ENCODE results near the gene SHC4. TPM values are rescaled to one million over a fixed set of nuclear protein-coding genes. Genes with fewer than 3 reads are reported as not detected.

Gene SHC4
- total and polyA plus RNA-seq, 2 of the 13 experiments (the other 11 are each of a cell fraction or from before 2014, with no cell fraction given) = 0.04 TPM; not detected in 1

DNA sequence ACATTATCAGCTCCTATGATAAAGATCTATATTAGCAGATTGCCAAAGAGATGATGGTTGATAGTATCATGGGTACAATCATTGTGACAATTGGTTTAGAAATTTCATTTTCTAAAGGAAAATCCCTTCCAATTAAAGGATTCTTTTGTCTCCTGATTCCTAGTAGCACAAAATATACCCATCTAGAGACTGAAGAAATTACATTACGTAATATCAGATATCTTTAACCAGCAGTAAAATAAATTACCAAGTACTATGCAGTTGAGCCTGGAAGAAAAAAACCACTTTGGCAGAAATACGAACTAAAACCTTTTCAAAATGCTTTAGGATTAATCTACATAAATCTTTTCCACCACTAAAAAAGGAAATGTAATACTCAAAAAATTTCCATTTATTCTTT, 35.6 kb upstream of the SHC4 start:
- CTCF ChIA-PET (ENCODE audit: low intra/inter-chr PET ratio, low total read pairs) = no interaction called here
- intact Hi-C loops (cut with micrococcal nuclease; ENCODE audit: unreplicated experiment) = no loop called here
- TF ChIP-seq TMF1 (CRISPR knock-in tag; IDR thresholded peaks at IDR 0.05; ENCODE audit: low read depth) (no peak), TBP (CRISPR knock-in tag; IDR thresholded peaks at IDR 0.05) (no peak), ZNF577 (CRISPR knock-in tag; IDR thresholded peaks at IDR 0.05; ENCODE audit: borderline replicate concordance, low read depth) (no peak), ARHGAP35 (CRISPR knock-in tag; IDR thresholded peaks at IDR 0.05; ENCODE audit: borderline replicate concordance) (no peak), FOXA1 (IDR thresholded peaks at IDR 0.05) (no peak), FOXA1 (CRISPR knock-in tag; IDR thresholded peaks at IDR 0.05) (no peak), HOXA3 (CRISPR knock-in tag; IDR thresholded peaks at IDR 0.05) (no peak), ADNP (CRISPR knock-in tag; IDR thresholded peaks at IDR 0.05) (no peak), SRSF1 (optimal IDR thresholded peaks at IDR 0.05; ENCODE audit: low read depth, low read length) (no peak), ZNF678 (CRISPR knock-in tag; IDR thresholded peaks at IDR 0.05) (no peak), ZSCAN29 (CRISPR knock-in tag; conservative IDR thresholded peaks at IDR 0.05) (no peak), SMARCE1 (IDR thresholded peaks at IDR 0.05; ENCODE audit: borderline replicate concordance) (no peak), RFXANK (CRISPR knock-in tag; IDR thresholded peaks at IDR 0.05) (no peak), ZNF354B (CRISPR knock-in tag; IDR thresholded peaks at IDR 0.05) (no peak), ZNF282 (IDR thresholded peaks at IDR 0.05; ENCODE audit: partially characterized antibody) (no peak), ZFX (CRISPR knock-in tag; IDR thresholded peaks at IDR 0.05; ENCODE audit: low read depth) (no peak), ZNF891 (CRISPR knock-in tag; IDR thresholded peaks at IDR 0.05) (no peak), HES4 (CRISPR knock-in tag; IDR thresholded peaks at IDR 0.05; ENCODE audit: borderline replicate concordance) (no peak)
- TF ChIP-seq, protein P1, sequence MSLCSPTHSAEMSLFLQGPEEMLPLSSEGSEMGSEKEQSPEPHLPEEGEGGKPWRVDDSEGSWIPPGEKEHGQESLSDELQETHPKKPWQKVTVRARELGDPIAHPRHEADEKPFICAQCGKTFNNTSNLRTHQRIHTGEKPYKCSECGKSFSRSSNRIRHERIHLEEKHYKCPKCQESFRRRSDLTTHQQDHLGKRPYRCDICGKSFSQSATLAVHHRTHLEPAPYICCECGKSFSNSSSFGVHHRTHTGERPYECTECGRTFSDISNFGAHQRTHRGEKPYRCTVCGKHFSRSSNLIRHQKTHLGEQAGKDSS (CRISPR knock-in tag; IDR thresholded peaks at IDR 0.05; ENCODE audit: borderline replicate concordance, low read depth) = no peak
- TF ChIP-seq, protein P2, sequence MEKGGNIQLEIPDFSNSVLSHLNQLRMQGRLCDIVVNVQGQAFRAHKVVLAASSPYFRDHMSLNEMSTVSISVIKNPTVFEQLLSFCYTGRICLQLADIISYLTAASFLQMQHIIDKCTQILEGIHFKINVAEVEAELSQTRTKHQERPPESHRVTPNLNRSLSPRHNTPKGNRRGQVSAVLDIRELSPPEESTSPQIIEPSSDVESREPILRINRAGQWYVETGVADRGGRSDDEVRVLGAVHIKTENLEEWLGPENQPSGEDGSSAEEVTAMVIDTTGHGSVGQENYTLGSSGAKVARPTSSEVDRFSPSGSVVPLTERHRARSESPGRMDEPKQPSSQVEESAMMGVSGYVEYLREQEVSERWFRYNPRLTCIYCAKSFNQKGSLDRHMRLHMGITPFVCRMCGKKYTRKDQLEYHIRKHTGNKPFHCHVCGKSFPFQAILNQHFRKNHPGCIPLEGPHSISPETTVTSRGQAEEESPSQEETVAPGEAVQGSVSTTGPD (CRISPR knock-in tag; IDR thresholded peaks at IDR 0.05) = no peak
- TF ChIP-seq, protein P3, sequence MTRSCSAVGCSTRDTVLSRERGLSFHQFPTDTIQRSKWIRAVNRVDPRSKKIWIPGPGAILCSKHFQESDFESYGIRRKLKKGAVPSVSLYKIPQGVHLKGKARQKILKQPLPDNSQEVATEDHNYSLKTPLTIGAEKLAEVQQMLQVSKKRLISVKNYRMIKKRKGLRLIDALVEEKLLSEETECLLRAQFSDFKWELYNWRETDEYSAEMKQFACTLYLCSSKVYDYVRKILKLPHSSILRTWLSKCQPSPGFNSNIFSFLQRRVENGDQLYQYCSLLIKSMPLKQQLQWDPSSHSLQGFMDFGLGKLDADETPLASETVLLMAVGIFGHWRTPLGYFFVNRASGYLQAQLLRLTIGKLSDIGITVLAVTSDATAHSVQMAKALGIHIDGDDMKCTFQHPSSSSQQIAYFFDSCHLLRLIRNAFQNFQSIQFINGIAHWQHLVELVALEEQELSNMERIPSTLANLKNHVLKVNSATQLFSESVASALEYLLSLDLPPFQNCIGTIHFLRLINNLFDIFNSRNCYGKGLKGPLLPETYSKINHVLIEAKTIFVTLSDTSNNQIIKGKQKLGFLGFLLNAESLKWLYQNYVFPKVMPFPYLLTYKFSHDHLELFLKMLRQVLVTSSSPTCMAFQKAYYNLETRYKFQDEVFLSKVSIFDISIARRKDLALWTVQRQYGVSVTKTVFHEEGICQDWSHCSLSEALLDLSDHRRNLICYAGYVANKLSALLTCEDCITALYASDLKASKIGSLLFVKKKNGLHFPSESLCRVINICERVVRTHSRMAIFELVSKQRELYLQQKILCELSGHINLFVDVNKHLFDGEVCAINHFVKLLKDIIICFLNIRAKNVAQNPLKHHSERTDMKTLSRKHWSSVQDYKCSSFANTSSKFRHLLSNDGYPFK (CRISPR knock-in tag; IDR thresholded peaks at IDR 0.05; ENCODE audit: borderline replicate concordance) = no peak

More for the DNA sequence above, 35.6 kb upstream of the SHC4 start:
- BruUV-seq (replicated peaks) = no TSS peak
- POLR2A ChIA-PET = no interaction called here
- no peaks in the 10 kb centered on the region for H3K79me2 ChIP-seq (ENCODE audit: insufficient read depth, low read length)
- H2AFZ ChIP-seq (ENCODE audit: low read length) = no peak overlapping the region
- 100% methylated on average over 2 of the region's 2 CpGs for WGBS (ENCODE audit: low lambda C conversion rate)
- no peak for ATAC-seq
- no peaks in the 10 kb centered on the region for H4K20me1 ChIP-seq (ENCODE audit: insufficient read depth, low read length)
- no peak for FAIRE-seq
- no peak overlapping the region for H3K27ac ChIP-seq (ENCODE audit: extremely low read length, insufficient read depth, low read length)
- H3K4me1 ChIP-seq (ENCODE audit: insufficient read depth, low read length) = no peaks in the 10 kb centered on the region
- H3K4me3 ChIP-seq (replicated peaks in 1 of 3; ENCODE audit: insufficient read depth in 1 of 3, low read depth in 2 of 3, low read length in 3 of 3) = no peak overlapping the region
- no peaks in the 10 kb centered on the region for H3K9me3 ChIP-seq (ENCODE audit: low read length)
- peaks cover 3 to 48% of the 10 kb centered on the region in 2 experiments for H3K36me3 ChIP-seq (replicated peaks in 1 of 2; ENCODE audit: control insufficient read depth in 1 of 2, insufficient read depth in 2 of 2, low read length in 2 of 2)
- no peak overlapping the region for H3K4me2 ChIP-seq (ENCODE audit: low read depth, low read length)
- in situ Hi-C loops (cut with HindIII; ENCODE audit: extremely low pct_ligation_motif_present, low pct_unique_long_range_greater_than_20kb) = no loop called here
- no peak overlapping the region for H3K9ac ChIP-seq (ENCODE audit: insufficient read depth, low read depth, low read length)
- no peaks in the 10 kb centered on the region for H3K27me3 ChIP-seq (ENCODE audit: control insufficient read depth in 1 of 2, insufficient read depth in 2 of 2, low read length in 2 of 2)
- no peak for DNase-seq (ENCODE audit: low spot score)
